Measurements from ENCODE around the gene ERVH48-1. TPM values are rescaled to one million over a fixed set of nuclear protein-coding genes. Genes with fewer than 3 reads are reported as not detected.

The ERVH48-1 gene
- total and polyA plus RNA-seq, 2 of the 8 experiments (the other 6 are each of a cell fraction or from before 2014, with no cell fraction given), result 4.2 to 17.7 TPM

GRCh38 chr21:42941696-42942085, 16.3 kb upstream of the ERVH48-1 start:
- ChIA-PET POLR2A (ENCODE audit: partially characterized antibody) (interaction anchor here (1.2 to 1.5 kb wide), 2 partner anchors 14 to 32 kb away, joined by 3 to 4 read pairs; partner anchors contain the start of gene PKNOX1), CTCF (ENCODE audit: partially characterized antibody) (interaction anchor here (0.8 to 1.1 kb wide), 2 partner anchors 8 to 10 kb away, joined by 3 to 4 read pairs; no protein-coding TSS in a partner anchor)
- H3K14ac ChIP-seq (ENCODE audit: insufficient read length), result no peak overlapping the region
- no peak overlapping the region for H2AK5ac ChIP-seq (ENCODE audit: low read depth, low read length)
- H2BK120ac ChIP-seq (replicated peaks; ENCODE audit: low read depth, low read length), result no peak overlapping the region
- no peaks in the 10 kb centered on the region for H4K20me1 ChIP-seq (replicated peaks in 1 of 2; ENCODE audit: control insufficient read depth in 1 of 2, insufficient read depth in 2 of 2, low read length in 2 of 2)
- H3K4me2 ChIP-seq (ENCODE audit: insufficient read depth in 1 of 2, low read depth in 2 of 2, low read length in 2 of 2), result no peak overlapping the region
- no peaks in the 10 kb centered on the region for H3K27me3 ChIP-seq (replicated peaks in 1 of 4; ENCODE audit: control insufficient read depth in 3 of 4, extremely low read depth in 1 of 4, insufficient read depth in 3 of 4, low read length in 3 of 4)
- no peak overlapping the region for H4K5ac ChIP-seq (ENCODE audit: insufficient read length, low read depth, low read length)
- H3K79me2 ChIP-seq (ENCODE audit: control insufficient read depth in 1 of 2, insufficient read depth in 2 of 2, low read length in 2 of 2), result no peaks in the 10 kb centered on the region
- peak overlapping the region; percentile 89 for H4K91ac ChIP-seq (replicated peaks; ENCODE audit: insufficient read length, low read length)
- H3K18ac ChIP-seq (ENCODE audit: extremely low read depth, low read length), result peak overlapping the region; percentile 51; the same call in 1 of the 2 replicates
- no peak overlapping the region for H3K4me3 ChIP-seq (ENCODE audit: extremely low read depth in 1 of 4, insufficient read depth in 2 of 4, low read depth in 3 of 4, low read length in 4 of 4)
- H3K23me2 ChIP-seq (ENCODE audit: low read depth, low read length), result no peaks in the 10 kb centered on the region
- H3K79me1 ChIP-seq (ENCODE audit: low read depth, low read length), result no peaks in the 10 kb centered on the region
- no peak overlapping the region for H3K27ac ChIP-seq (ENCODE audit: low read depth, low read length)
- no peaks in the 10 kb centered on the region for H3K9me3 ChIP-seq (ENCODE audit: insufficient read depth in 2 of 2, low read depth in 1 of 2, low read length in 1 of 2)
- no peak overlapping the region for H2AFZ ChIP-seq (ENCODE audit: low read length)
- WGBS, 2 experiments (ENCODE audit: extremely low coverage in 1 of 2, insufficient coverage in 1 of 2, insufficient read length in 1 of 2, insufficient replicate concordance in 2 of 2, low coverage in 1 of 2, low lambda C conversion rate in 2 of 2, missing lambda C conversion rate in 1 of 2), result 91% methylated on average over 6 of the region's 6 CpGs; no CpG with 5 or more reads in 1 of the 2 experiments
- H4K8ac ChIP-seq (ENCODE audit: extremely low read depth, insufficient read depth, low read length), result peak overlapping the region; percentile 58; the same call in 1 of the 2 replicates
- no peak overlapping the region for H3K4ac ChIP-seq (replicated peaks; ENCODE audit: insufficient read length, low read depth, low read length)
- no peak overlapping the region for H3K23ac ChIP-seq (ENCODE audit: insufficient read length)
- no peak for DNase-seq (ENCODE audit: low read depth in 1 of 2, low spot score in 2 of 2)
- no peaks in the 10 kb centered on the region for H3K36me3 ChIP-seq (ENCODE audit: control insufficient read depth in 2 of 4, insufficient read depth in 4 of 4, low read length in 3 of 4)
- peak overlapping the region; percentile 89; the same call in 1 of the 2 replicates for H2BK20ac ChIP-seq (ENCODE audit: low read length)
- TF ChIP-seq E2F6 (IDR thresholded peaks at IDR 0.05), result peak; percentile 58
- TF ChIP-seq ASH2L (IDR thresholded peaks at IDR 0.05; ENCODE audit: low read length), result no peak
- FAIRE-seq, result no peak
- no peak overlapping the region for H3K56ac ChIP-seq (replicated peaks; ENCODE audit: insufficient read length, low read depth, low read length)
- peak overlapping the region; percentile 55; the same call in 1 of the 2 replicates for H2BK5ac ChIP-seq (ENCODE audit: low read depth, low read length)
- peaks cover 0 to 20% (median 10%) of the 10 kb centered on the region in 4 experiments; a peak in 6 of 7 replicates for H3K4me1 ChIP-seq (replicated peaks in 1 of 4; ENCODE audit: control insufficient read depth in 3 of 4, insufficient read depth in 4 of 4, low read length in 3 of 4)
- H3K9ac ChIP-seq (replicated peaks in 1 of 4; ENCODE audit: extremely low read depth in 1 of 4, low read depth in 3 of 4, low read length in 3 of 4), result no peak overlapping the region
- H2BK12ac ChIP-seq (ENCODE audit: low read depth, low read length), result peak overlapping the region; percentile 68; the same call in 1 of the 2 replicates
- no peak overlapping the region for H2BK15ac ChIP-seq (ENCODE audit: low read length)
